HG02981 (cell line): ENCODE measurements around the gene HIVEP2.

Source experiments
- ATAC-seq: cut with Tn5 transposase; IDR thresholded peaks from one replicate; pipeline ENCODE4 v1.9.1; 2021; ENCODE audit warnings: mild to moderate bottlenecking, moderate library complexity; ENCODE audit not compliant: unreplicated experiment

HIVEP2 gene

GRCh38 chr6:142750998-142751397, 194.0 kb downstream of the HIVEP2 start:
- ATAC-seq: no peak

GRCh38 chr6:142749556-142749955, 195.4 kb downstream of the HIVEP2 start:
- no peak for ATAC-seq

- ATAC-seq: peak; percentile 68
Measured at GRCh38 chr6:142746524-142746923, 198.5 kb downstream of the HIVEP2 start.

GRCh38 chr6:142744836-142745235, 200.1 kb downstream of the HIVEP2 start:
- no peak for ATAC-seq

- no peak for ATAC-seq
Measured at GRCh38 chr6:142740449-142740848, 204.5 kb downstream of the HIVEP2 start.

GRCh38 chr6:142738731-142739130, 206.2 kb downstream of the HIVEP2 start:
- no peak for ATAC-seq

- no peak for ATAC-seq
Measured at GRCh38 chr6:142738035-142738396, 207.0 kb downstream of the HIVEP2 start.

GRCh38 chr6:142737368-142738034, 207.5 kb downstream of the HIVEP2 start:
- ATAC-seq: no peak

GRCh38 chr6:142735204-142735603, 209.8 kb downstream of the HIVEP2 start:
- ATAC-seq: no peak

GRCh38 chr6:142732790-142733189, 212.2 kb downstream of the HIVEP2 start:
- no peak for ATAC-seq

- ATAC-seq: no peak
Measured at GRCh38 chr6:142731611-142732010, 213.4 kb downstream of the HIVEP2 start.

- no peak for ATAC-seq
Measured at GRCh38 chr6:142729618-142730017, 215.4 kb downstream of the HIVEP2 start.

GRCh38 chr6:142728910-142729481, 216.0 kb downstream of the HIVEP2 start:
- no peak for ATAC-seq

GRCh38 chr6:142728364-142728763, 216.6 kb downstream of the HIVEP2 start:
- no peak for ATAC-seq

- ATAC-seq: no peak
Measured at GRCh38 chr6:142726616-142727015, 218.4 kb downstream of the HIVEP2 start.

GRCh38 chr6:142725024-142725770, 219.8 kb downstream of the HIVEP2 start:
- ATAC-seq: no peak

- no peak for ATAC-seq
Measured at GRCh38 chr6:142722841-142723240, 222.1 kb downstream of the HIVEP2 start.

- ATAC-seq: no peak
Measured at GRCh38 chr6:142722012-142722411, 223.0 kb downstream of the HIVEP2 start.

GRCh38 chr6:142721215-142721920, 223.6 kb downstream of the HIVEP2 start:
- ATAC-seq: no peak

- no peak for ATAC-seq
Measured at GRCh38 chr6:142718667-142719191, 226.2 kb downstream of the HIVEP2 start.

GRCh38 chr6:142716097-142716496, 228.9 kb downstream of the HIVEP2 start:
- no peak for ATAC-seq
